Gastrocnemius medialis (tissue), 4 donors: ENCODE data around the gene KRT38. TPM values are rescaled to one million over a fixed set of nuclear protein-coding genes. Genes with fewer than 3 reads are reported as not detected.

ENCODE experiments used
- ATAC-seq, 2 donors: fragments of 150-250 bp; one replicate each; pipeline ENCODE4 v1.9.1; 2016
- DNase-seq, 2 donors: peaks; one replicate each; pipeline ENCODE4 v3.0.0-alpha.2; 2019
- H3K27ac ChIP-seq, 4 donors: fragments of 200-600 bp; sonication (generic); 1 replicate in 1 of 4; 2 replicates in 3 of 4; pipeline ENCODE4 v1.5.1; 2016 to 2018; ENCODE audit warnings: mild to moderate bottlenecking in 2 of 4, moderate library complexity in 1 of 4
- H3K27me3 ChIP-seq, 3 donors: fragments of 200-600 bp; sonication (generic) in 2 of 3; 1 replicate in 1 of 3; 2 replicates in 2 of 3; pipeline versions ENCODE4 v1.5.1 to v1.6.0; 2016 to 2019; ENCODE audit warnings: mild to moderate bottlenecking in 1 of 3, moderate library complexity in 1 of 3
- H3K36me3 ChIP-seq, 2 donors: fragments of 200-600 bp; sonication (generic) in 1 of 2; one replicate each; pipeline ENCODE4 v1.5.1; 2017 to 2018
- H3K4me1 ChIP-seq, 2 donors: fragments of 200-600 bp; sonication (generic) in 1 of 2; one replicate each; pipeline ENCODE4 v1.5.1; 2016 to 2017; ENCODE audit warnings: mild to moderate bottlenecking in 2 of 2
- H3K4me3 ChIP-seq, 4 donors: fragments of 200-600 bp; sonication (generic) in 3 of 4; 1 replicate in 1 of 4; 2 replicates in 3 of 4; pipeline ENCODE4 v1.5.1; 2016 to 2019; ENCODE audit warnings: mild to moderate bottlenecking in 2 of 4
- H3K9me3 ChIP-seq, 3 donors: fragments of 200-600 bp; sonication (generic) in 2 of 3; 1 replicate in 1 of 3; 2 replicates in 2 of 3; pipeline ENCODE4 v1.5.1; 2016 to 2019
- POLR2A ChIP-seq, 2 donors: fragments of 450-650 bp; IDR thresholded peaks; one replicate each; pipeline ENCODE4 v1.6.1; 2017; ENCODE audit warnings: antibody characterized with exemption in 2 of 2, mild to moderate bottlenecking in 2 of 2, moderate library complexity in 2 of 2
- in situ Hi-C, 4 donors: fragments of 200-750 bp; cut with MboI; loops; one replicate each; pipeline versions ENCODE4 v1.15.0 to v1.8.0; 2017; ENCODE audit warnings: low sequenced_read_pairs in 4 of 4
- intact Hi-C: fragments of 100-400 bp; cut with DNase I; formaldehyde crosslinking; loops from one replicate; pipeline ENCODE4 v1.15.1; 2023; ENCODE audit warnings: low total_unique reads
- total RNA-seq, 4 donors: library from RNA; depleted of rRNA; stranded (reverse); fragments of >200 nt; gene quantifications; one replicate each; pipeline versions ENCODE4 v1.1.0 to v1.2.3, GENCODE V29; 2016
- TF ChIP-seq, protein P1 (sequence below), 5 experiments: fragments of 450-650 bp in 3 of 5; fragments of 200-600 bp in 2 of 5; sonication (generic) in 2 of 5; IDR thresholded peaks in 4 of 5; conservative IDR thresholded peaks in 1 of 5; 1 replicate in 4 of 5; 2 replicates in 1 of 5; pipeline ENCODE4 v1.5.1; 2016 to 2019; ENCODE audit warnings: antibody characterized with exemption in 5 of 5, mild to moderate bottlenecking in 3 of 5, moderate library complexity in 3 of 5

Gene KRT38
- total RNA-seq, 4 donors from 2014 or later: not detected

DNA sequence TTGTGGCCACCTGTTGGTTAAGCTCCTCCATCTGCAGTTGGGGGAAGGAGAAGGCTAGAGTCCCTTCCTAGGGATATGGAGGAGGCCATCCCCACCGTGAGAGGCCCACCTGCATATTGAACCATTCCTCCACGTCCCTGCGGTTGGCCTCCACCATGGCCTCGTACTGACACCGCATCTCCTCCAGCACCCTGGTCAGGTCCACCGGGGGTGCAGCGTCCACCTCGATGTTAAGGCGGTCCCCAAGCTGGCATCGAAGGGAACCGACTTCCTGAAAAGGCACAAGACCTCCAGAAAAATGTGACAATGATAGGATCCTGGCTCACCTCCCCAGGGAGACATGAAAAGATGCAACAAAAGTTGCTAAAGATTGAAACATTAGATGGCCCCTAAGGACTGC is 23.4 kb upstream of the KRT38 start:
- H3K9me3 ChIP-seq: no peaks in the 10 kb centered on the region
- intact Hi-C loops (no loop called here), in situ Hi-C loops (no loop called here)
- ATAC-seq (no peak), DNase-seq (no peak)
- H3K4me3 ChIP-seq: no peak overlapping the region
- no peaks in the 10 kb centered on the region for H3K36me3 ChIP-seq
- TF ChIP-seq, protein P1, sequence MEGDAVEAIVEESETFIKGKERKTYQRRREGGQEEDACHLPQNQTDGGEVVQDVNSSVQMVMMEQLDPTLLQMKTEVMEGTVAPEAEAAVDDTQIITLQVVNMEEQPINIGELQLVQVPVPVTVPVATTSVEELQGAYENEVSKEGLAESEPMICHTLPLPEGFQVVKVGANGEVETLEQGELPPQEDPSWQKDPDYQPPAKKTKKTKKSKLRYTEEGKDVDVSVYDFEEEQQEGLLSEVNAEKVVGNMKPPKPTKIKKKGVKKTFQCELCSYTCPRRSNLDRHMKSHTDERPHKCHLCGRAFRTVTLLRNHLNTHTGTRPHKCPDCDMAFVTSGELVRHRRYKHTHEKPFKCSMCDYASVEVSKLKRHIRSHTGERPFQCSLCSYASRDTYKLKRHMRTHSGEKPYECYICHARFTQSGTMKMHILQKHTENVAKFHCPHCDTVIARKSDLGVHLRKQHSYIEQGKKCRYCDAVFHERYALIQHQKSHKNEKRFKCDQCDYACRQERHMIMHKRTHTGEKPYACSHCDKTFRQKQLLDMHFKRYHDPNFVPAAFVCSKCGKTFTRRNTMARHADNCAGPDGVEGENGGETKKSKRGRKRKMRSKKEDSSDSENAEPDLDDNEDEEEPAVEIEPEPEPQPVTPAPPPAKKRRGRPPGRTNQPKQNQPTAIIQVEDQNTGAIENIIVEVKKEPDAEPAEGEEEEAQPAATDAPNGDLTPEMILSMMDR (IDR thresholded peaks at IDR 0.05 in 4 of 5, conservative IDR thresholded peaks at IDR 0.05 in 1 of 5): no peak
- no peak for TF ChIP-seq POLR2A (IDR thresholded peaks at IDR 0.05)
- H3K4me1 ChIP-seq: no peaks in the 10 kb centered on the region
- no peak overlapping the region for H3K27ac ChIP-seq
- H3K27me3 ChIP-seq: peaks cover 0 to 2% (median 0%) of the 10 kb centered on the region in 3 donors

DNA sequence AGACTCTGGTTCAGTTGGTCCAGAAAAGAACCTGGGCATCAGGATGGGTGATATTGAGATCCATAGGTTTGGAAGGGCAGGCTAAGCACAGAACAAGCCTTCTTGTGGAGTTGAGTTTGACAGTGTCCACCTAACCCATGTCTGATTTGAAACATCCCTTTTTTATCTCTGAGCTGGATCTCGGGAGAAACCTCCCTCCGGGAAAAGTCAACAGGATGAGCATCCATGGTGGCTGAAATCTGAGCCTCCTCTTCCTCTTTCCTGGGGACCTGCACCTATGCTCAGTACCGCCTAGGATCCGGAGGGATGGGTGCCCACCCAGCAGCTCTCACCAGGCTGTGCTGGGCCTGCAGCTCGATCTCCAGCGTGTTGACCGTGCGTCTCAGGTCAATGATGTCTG is 23.0 kb upstream of the KRT38 start:
- ATAC-seq: no peak
- no peaks in the 10 kb centered on the region for H3K9me3 ChIP-seq
- no peak for DNase-seq
- H3K4me1 ChIP-seq: no peaks in the 10 kb centered on the region
- no peaks in the 10 kb centered on the region for H3K27me3 ChIP-seq
- H3K36me3 ChIP-seq: no peaks in the 10 kb centered on the region
- in situ Hi-C loops (no loop called here), intact Hi-C loops (no loop called here)
- no peak overlapping the region for H3K4me3 ChIP-seq
- no peak overlapping the region for H3K27ac ChIP-seq
- TF ChIP-seq, protein P1 (IDR thresholded peaks at IDR 0.05 in 4 of 5, conservative IDR thresholded peaks at IDR 0.05 in 1 of 5): no peak
- TF ChIP-seq POLR2A (IDR thresholded peaks at IDR 0.05): no peak

DNA sequence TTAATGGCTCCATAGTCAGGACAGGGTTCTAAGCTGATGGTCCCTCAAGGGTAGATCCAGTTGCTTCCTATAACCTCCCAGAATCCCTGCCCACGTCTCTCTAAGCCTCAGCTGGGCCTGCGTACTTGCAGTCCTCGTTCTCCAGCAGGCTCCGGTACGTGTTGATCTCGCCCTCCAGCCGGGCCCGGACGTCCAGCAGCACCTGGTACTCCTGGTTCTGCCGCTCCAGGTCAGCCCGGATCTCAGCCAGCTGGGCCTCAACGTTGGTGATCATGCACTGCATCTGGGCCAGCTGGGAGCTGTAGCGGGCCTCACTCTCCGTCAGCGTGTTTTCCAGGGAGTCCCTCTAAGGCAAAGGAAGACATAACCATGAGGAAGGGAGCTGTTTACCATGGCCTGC is 21.9 kb upstream of the KRT38 start:
- H3K9me3 ChIP-seq: no peaks in the 10 kb centered on the region
- no peak for ATAC-seq
- no peaks in the 10 kb centered on the region for H3K27me3 ChIP-seq
- no peak for DNase-seq
- H3K36me3 ChIP-seq: no peaks in the 10 kb centered on the region
- no peak for TF ChIP-seq POLR2A (IDR thresholded peaks at IDR 0.05)
- TF ChIP-seq, protein P1 (IDR thresholded peaks at IDR 0.05 in 4 of 5, conservative IDR thresholded peaks at IDR 0.05 in 1 of 5): no peak
- in situ Hi-C loops (no loop called here), intact Hi-C loops (no loop called here)
- H3K4me1 ChIP-seq: no peaks in the 10 kb centered on the region
- H3K27ac ChIP-seq: no peak overlapping the region
- H3K4me3 ChIP-seq: no peak overlapping the region

GRCh38 chr17:41457676-41458075 is 16.9 kb upstream of the KRT38 start:
- Histone ChIP-seq H3K9me3 (no peaks in the 10 kb centered on the region), H3K27me3 (no peaks in the 10 kb centered on the region), H3K4me3 (no peak overlapping the region), H3K4me1 (no peaks in the 10 kb centered on the region), H3K27ac (no peak overlapping the region), H3K36me3 (no peaks in the 10 kb centered on the region)
- DNase-seq (no peak), ATAC-seq (no peak)
- intact Hi-C loops: no loop called here
- TF ChIP-seq POLR2A (IDR thresholded peaks at IDR 0.05): no peak
- TF ChIP-seq, protein P1 (IDR thresholded peaks at IDR 0.05 in 4 of 5, conservative IDR thresholded peaks at IDR 0.05 in 1 of 5): no peak
- in situ Hi-C loops: no loop called here

GRCh38 chr17:41456204-41456603 is 15.4 kb upstream of the KRT38 start:
- Histone ChIP-seq H3K27ac (no peak overlapping the region), H3K36me3 (no peaks in the 10 kb centered on the region), H3K27me3 (no peaks in the 10 kb centered on the region), H3K9me3 (no peaks in the 10 kb centered on the region), H3K4me3 (no peak overlapping the region), H3K4me1 (no peaks in the 10 kb centered on the region)
- DNase-seq (no peak), ATAC-seq (no peak)
- TF ChIP-seq POLR2A (IDR thresholded peaks at IDR 0.05): no peak
- TF ChIP-seq, protein P1 (IDR thresholded peaks at IDR 0.05 in 4 of 5, conservative IDR thresholded peaks at IDR 0.05 in 1 of 5): no peak
- intact Hi-C loops (no loop called here), in situ Hi-C loops (no loop called here)
